Ishikawa (cell line): Measurements from ENCODE around the gene TTN.

Experiments used
- CEBPB ChIP-seq: IDR thresholded peaks from 2 replicates; pipeline ENCODE4 v1.6.1; 2012
- MAX ChIP-seq: IDR thresholded peaks from 2 replicates; pipeline ENCODE4 v1.6.1; 2012
- TAF1 ChIP-seq: IDR thresholded peaks from 2 replicates; pipeline ENCODE4 v1.6.1; 2012; ENCODE audit warnings: low read depth, mild to moderate bottlenecking
- YY1 ChIP-seq: IDR thresholded peaks from 2 replicates; pipeline ENCODE4 v1.6.1; 2012; ENCODE audit warnings: low read depth

GRCh38 chr2:178635897-178636296 lies 171.3 kb downstream of the TTN start:
- no peak for TF ChIP-seq MAX
- no peak for TF ChIP-seq YY1
- TF ChIP-seq TAF1: no peak
- TF ChIP-seq CEBPB: no peak
